IPS-18a (cell line): ENCODE measurements around the gene RPS6KB2.
"Not testable (repeated sequence)": the region's sequence is repeated elsewhere in the genome, so short reads cannot be mapped to it uniquely, and the experiment has no call there.

Experiments
- H3K27ac ChIP-seq: one replicate; pipeline ENCODE4 v1.5.1; 2013; ENCODE audit warnings: low read length
- H3K27me3 ChIP-seq: one replicate; pipeline ENCODE4 v1.6.1; 2013; ENCODE audit warnings: mild to moderate bottlenecking, low read length; ENCODE audit not compliant: control insufficient read depth, insufficient read depth
- H3K36me3 ChIP-seq: one replicate; pipeline ENCODE4 v1.6.1; 2013; ENCODE audit warnings: low read depth, low read length; ENCODE audit not compliant: control insufficient read depth
- H3K4me1 ChIP-seq: one replicate; pipeline ENCODE4 v1.6.1; 2013; ENCODE audit warnings: low read depth, low read length; ENCODE audit not compliant: control insufficient read depth
- H3K4me3 ChIP-seq: one replicate; pipeline ENCODE4 v1.5.1; 2013; ENCODE audit warnings: low read length
- H3K9ac ChIP-seq: one replicate; pipeline ENCODE4 v1.6.1; 2013; ENCODE audit warnings: mild to moderate bottlenecking, low read length, moderate library complexity
- H3K9me3 ChIP-seq: one replicate; pipeline ENCODE4 v1.6.1; 2013; ENCODE audit warnings: low read depth, low read length; ENCODE audit not compliant: control insufficient read depth

RPS6KB2 gene

DNA sequence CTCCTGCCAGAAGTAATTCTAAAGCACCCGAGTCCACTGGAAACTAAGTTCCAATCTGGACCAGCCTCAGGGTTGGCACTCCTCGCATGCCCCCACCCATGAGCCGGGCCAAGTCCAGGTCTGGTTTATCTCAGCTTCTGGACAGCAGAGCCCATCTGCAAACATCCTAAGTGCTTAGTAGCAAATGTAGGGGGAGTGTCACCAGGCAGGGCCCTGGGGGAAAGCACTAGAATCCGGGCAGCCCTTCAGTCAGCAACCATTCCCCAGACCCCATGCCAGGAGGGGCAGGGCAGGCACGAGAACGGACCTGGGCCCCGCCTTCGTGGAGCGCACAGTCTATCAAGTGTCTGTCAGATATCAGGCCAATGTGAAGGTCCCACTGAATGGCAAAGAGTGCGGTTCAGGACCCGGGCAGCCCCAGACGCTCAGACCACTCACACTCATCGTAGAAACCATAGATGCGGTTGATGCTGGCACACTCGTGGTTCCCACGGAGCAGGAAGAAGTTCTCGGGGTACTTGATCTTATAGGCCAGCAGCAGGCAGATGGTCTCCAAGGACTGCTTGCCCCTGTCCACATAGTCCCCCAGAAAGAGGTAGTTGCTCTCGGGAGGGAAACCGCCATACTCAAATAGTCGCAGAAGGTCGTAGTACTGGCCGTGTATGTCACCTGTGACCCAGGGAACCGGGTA, 27.9 kb upstream of the RPS6KB2 start:
- Histone ChIP-seq H3K27ac (no peak overlapping the region), H3K36me3 (peaks cover 24% of the 10 kb centered on the region), H3K9ac (peak overlapping the region; percentile 67), H3K4me3 (peak overlapping the region; percentile 71), H3K9me3 (no peaks in the 10 kb centered on the region), H3K4me1 (peaks cover 5% of the 10 kb centered on the region), H3K27me3 (no peaks in the 10 kb centered on the region)

DNA sequence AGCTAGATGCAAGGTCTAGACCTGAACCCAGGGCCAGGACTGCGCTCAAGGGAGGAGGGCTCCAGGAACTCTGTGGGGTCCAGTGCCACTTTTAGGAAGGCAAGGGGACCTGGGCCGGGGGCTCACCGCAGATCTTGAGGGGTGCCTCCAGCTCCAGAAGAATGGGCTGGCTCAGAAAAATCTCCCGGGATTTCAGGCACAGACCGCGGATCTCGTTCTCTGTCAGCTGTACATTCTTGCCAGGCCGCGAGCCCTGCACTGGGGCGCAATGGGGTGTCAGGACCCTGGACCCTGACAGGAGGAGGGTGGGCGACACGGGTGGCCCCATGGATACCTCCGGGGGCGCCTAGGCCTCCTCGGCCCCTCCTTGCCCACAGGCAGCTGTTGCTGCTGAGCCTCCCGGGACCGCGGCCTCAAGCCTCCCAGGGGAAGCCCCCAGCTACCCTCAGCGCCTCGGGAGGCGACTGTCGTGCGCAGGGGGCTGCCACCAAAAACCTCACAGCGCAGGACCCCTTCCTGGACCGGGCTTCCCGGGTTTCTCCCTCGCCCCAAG, 27.3 kb upstream of the RPS6KB2 start:
- H3K4me1 ChIP-seq, result peaks cover 5% of the 10 kb centered on the region
- H3K36me3 ChIP-seq, result peaks cover 23% of the 10 kb centered on the region
- no peak overlapping the region for H3K27ac ChIP-seq
- peak overlapping the region; percentile 67 for H3K9ac ChIP-seq
- no peaks in the 10 kb centered on the region for H3K9me3 ChIP-seq
- no peaks in the 10 kb centered on the region for H3K27me3 ChIP-seq
- peak overlapping the region; percentile 71 for H3K4me3 ChIP-seq

DNA sequence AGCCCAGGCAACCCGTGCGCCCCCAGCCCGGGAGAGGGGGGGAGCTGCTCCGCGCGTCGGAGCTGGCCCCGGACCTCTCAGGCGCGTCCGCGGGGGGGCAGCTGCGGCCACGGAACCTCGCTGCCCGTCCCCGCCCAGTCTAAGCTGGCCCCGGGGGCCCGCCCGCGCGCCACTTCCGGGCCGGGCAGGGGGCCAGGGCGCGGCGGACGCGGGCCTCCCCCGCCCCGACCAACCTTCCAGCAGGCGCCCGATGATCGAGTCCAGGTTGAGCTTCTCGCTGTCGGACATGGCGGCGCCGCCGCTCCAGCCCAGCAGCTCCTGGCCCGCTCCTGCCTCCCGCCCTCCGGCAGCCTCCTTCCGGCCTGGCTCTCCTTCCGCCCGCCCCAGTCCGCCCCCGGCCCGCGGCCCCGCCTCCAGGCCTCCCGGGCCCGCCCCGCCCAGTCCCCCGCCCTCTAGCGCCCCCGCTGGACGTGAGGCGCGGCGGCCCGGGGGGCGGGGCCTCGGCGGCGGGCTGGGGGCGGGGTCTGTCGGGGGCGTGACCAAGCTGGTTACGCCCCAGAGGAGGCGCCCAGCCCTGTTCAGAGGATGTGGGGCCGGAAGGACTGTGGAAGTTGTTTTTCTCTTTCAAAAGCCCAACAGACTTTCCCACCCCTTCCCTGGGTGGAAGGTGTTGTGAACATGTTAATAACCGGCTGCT, 26.7 kb upstream of the RPS6KB2 start, which contains the start of gene PPP1CA:
Gene PPP1CA, minus strand, starts transcription at position 364 of the 697 bp plus-strand sequence. Its CDS starts 76 bp downstream, at position 288.
- peaks cover 5% of the 10 kb centered on the region for H3K4me1 ChIP-seq
- H3K27ac ChIP-seq, result no peak within 1 kb of the TSS
- peaks cover 21% of the 10 kb centered on the region for H3K36me3 ChIP-seq
- no peaks in the 10 kb centered on the region for H3K9me3 ChIP-seq
- peak within 1 kb of the TSS; percentile 67 for H3K9ac ChIP-seq
- peak within 1 kb of the TSS; percentile 71 for H3K4me3 ChIP-seq
- no peaks in the 10 kb centered on the region for H3K27me3 ChIP-seq

DNA sequence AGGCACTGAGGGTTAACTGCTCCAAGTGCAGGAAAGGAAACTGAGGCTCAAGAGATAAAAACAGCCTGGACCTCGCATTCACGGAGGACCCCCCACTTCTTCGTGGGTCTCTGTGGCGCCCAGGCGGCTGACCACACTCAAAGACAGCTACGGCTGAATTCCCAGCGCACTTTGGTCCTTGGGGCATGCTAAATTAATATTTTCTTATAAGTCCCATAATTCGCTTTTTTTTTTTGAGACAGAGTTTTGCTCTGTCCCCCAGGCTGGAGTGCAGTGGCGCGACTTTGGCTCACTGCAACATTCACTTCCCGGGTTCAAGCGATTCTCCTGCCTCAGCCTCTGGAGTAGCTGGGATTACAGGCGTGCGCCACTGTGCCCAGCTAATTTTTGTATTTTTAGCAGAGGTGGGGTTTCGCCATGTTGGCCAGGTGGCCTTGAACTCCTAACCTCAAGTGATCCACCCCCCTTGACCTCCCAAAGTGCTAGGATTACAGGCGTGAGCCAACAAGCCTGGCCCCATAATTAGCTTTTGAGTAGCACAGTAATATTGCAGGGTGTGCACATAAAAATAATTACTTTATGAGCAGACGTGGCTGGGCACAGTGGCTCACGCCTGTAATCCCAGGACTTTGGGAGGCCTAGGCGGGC, 26.0 kb upstream of the RPS6KB2 start:
- not testable (repeated sequence) for H3K9ac ChIP-seq, H3K9me3 ChIP-seq, H3K27ac ChIP-seq, H3K27me3 ChIP-seq, H3K4me1 ChIP-seq
- peaks cover 21% of the 10 kb centered on the region for H3K36me3 ChIP-seq
- peak overlapping the region; percentile 26 for H3K4me3 ChIP-seq

DNA sequence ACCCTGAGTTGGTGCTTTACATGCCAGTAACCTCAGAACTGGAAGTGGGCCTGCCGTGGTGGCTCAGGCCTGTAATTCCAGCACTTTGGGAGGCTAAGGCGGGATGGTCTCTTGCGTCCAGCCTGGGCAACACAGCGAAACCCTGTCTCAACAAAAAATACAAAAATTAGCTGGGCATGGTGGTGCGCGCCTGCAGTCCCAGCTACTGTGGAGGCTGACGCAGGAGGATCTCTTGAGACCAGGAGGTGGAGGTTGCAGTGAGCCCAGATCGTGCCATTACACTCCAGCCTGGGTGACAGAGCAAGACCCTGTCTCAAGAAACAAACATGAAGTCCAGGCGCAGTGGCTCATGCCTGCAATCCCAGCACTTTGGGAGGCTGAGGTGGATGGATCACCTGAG, 25.2 kb upstream of the RPS6KB2 start:
- H3K9ac ChIP-seq, H3K9me3 ChIP-seq, H3K4me3 ChIP-seq, H3K4me1 ChIP-seq, H3K27ac ChIP-seq, H3K27me3 ChIP-seq: not testable (repeated sequence)
- H3K36me3 ChIP-seq, result peaks cover 13% of the 10 kb centered on the region

DNA sequence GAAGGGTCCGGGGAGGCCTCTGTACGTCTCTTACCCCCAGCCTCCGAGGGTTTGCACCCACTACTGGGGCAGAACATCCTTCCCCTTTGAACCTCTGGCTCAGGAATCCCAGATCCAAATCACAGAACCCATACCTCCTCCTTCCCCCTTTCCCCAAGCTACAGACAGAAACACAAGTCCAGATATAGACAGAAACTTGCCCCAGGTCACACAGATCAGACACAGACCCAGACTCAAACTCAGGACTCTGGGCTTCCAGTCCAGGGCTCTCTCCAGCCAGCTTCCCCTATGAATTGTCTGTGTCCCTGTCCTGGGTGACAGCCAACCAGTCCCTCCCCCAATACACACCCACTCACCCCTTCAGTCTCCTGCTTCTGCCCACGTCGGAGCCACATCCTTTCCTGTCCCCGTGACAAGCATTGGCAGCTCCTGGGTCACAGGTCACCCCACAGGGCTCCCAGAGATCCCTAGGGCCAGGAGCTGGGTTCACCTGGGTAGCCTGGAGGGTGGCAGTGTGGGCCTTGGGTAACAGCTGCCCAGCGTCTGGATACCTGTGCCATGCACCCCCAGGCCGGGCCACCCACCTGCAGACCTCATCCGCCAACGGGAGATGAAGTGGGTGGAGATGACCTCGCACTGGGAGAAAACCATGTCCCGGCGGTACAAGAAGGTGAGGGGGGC, 23.6 kb upstream of the RPS6KB2 start:
- Histone ChIP-seq H3K4me3 (no peak overlapping the region), H3K36me3 (no peaks in the 10 kb centered on the region), H3K9me3 (no peaks in the 10 kb centered on the region), H3K27me3 (no peaks in the 10 kb centered on the region), H3K9ac (no peak overlapping the region), H3K27ac (no peak overlapping the region), H3K4me1 (peaks cover 6% of the 10 kb centered on the region)

DNA sequence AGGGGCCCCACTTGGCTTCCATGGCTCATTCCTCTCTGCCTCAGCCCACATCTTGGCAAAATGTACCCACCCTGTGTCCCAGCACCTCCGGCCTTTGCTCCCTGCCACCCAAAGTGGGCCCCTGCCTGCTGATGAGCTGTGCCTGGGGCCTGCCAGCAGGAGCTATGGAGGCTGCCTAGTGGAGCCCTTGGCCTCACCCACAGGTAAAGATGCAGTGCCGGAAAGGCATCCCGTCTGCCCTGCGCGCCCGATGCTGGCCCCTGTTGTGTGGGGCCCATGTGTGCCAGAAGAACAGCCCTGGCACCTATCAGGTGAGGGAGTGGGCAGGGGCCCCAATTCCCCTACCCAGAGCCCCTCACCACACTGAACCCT, 23.1 kb upstream of the RPS6KB2 start:
- H3K36me3 ChIP-seq, result no peaks in the 10 kb centered on the region
- H3K27ac ChIP-seq, result no peak overlapping the region
- H3K4me3 ChIP-seq, result no peak overlapping the region
- H3K9ac ChIP-seq, result no peak overlapping the region
- H3K4me1 ChIP-seq, result peaks cover 9% of the 10 kb centered on the region
- no peaks in the 10 kb centered on the region for H3K27me3 ChIP-seq
- no peaks in the 10 kb centered on the region for H3K9me3 ChIP-seq

DNA sequence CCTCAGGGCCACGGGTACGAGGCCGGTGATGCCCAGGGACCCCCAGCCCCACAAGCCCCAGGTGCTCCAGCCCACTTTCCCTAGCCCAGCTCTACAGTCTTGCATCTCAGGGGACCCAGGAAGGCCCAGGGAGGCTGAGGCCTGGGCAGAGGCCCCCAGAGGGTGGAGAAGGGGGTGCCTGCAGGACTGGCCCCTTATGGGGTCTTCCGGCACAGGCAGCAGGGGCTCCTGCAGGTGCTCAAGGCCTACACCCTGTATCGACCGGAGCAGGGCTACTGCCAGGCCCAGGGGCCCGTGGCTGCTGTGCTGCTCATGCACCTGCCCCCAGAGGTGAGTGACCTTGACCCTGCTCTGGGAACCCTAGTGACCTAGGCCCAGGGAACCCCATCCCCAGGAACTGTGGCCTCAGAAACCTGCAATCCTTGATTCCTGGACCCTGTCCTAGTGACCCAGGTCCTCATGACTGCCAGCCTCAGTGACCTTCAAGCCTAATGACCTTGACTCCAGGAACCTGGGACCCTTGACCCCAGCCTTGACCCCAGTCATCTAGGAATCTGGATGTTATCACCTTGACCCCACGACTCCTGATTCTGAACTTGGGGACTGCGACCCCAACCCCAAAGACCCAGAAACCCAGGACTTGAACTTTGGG, 22.5 kb upstream of the RPS6KB2 start:
- Histone ChIP-seq H3K4me1 (peaks cover 9% of the 10 kb centered on the region), H3K9me3 (no peaks in the 10 kb centered on the region), H3K36me3 (no peaks in the 10 kb centered on the region), H3K27me3 (no peaks in the 10 kb centered on the region), H3K27ac (no peak overlapping the region), H3K9ac (no peak overlapping the region), H3K4me3 (no peak overlapping the region)

DNA sequence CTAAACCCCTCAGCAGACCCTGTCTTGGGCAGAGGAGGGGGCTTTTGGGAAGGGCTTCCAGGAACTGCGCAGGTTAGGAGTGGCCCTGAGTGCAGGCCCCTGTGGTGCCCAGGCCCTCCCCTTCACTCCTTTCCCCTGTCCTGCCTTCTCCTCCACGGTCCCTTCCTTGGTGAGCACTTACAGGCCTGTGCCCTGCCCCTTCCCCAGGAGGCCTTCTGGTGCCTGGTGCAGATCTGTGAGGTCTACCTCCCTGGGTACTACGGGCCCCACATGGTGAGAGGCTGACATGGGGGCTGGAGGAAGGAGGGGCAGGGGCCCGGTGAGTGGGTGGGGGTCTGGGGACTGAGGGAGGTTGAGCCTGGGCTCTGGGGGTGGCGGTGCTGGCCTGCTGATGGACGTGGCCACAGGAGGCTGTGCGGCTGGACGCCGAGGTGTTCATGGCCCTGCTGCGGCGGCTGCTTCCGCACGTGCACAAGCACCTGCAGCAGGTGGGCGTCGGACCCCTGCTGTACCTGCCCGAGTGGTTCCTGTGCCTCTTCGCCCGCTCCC, 21.8 kb upstream of the RPS6KB2 start:
- H3K9me3 ChIP-seq, result no peaks in the 10 kb centered on the region
- no peak overlapping the region for H3K27ac ChIP-seq
- no peak overlapping the region for H3K4me3 ChIP-seq
- no peaks in the 10 kb centered on the region for H3K27me3 ChIP-seq
- peaks cover 9% of the 10 kb centered on the region for H3K4me1 ChIP-seq
- no peaks in the 10 kb centered on the region for H3K36me3 ChIP-seq
- H3K9ac ChIP-seq, result no peak overlapping the region

DNA sequence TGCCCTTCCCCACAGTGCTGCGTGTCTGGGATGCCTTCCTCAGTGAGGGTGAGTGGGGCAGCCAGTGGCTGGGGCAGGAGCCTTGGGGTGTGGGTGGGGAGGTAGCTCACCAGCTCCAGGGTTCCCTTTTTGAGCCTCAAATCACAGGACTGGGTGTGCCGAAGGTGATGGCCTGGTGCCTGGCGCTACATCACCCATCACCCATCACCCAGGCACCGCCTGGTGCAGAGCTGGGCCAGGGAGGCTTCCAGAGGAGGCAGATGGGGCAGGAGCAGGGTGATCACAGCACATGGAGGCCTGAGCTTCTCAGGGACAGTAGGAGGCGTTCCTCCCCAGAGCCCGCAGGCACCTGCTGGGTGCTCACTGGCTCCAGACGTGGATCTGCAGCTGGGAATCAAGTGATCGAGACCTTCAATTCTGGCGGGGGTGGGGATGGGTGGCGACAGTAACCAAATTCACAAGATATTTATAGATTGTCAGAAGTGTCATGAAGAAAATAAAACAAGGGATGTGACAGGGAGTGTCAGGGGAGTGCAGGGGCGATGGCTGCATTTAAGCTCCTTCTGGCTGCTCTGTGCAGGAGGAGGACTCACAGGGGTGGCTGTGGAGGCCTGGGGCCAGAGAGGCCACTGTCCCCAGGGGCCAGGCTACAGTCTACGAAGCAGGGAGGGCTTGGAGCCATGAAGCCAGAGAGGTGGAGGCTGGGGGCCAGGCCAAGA, 21.2 kb upstream of the RPS6KB2 start:
- Histone ChIP-seq H3K4me1 (peaks cover 6% of the 10 kb centered on the region), H3K9ac (no peak overlapping the region), H3K27me3 (peaks cover 2% of the 10 kb centered on the region), H3K36me3 (no peaks in the 10 kb centered on the region), H3K4me3 (no peak overlapping the region), H3K9me3 (no peaks in the 10 kb centered on the region), H3K27ac (no peak overlapping the region)
